Nephron progenitor cell (in vitro differentiated cells): ENCODE results near the gene RBM12.

Experiments used
- DNase-seq: peaks from one replicate; pipeline ENCODE4 v3.0.0; 2021
- H3K27ac Mint-ChIP-seq: 2 replicates; pipeline ENCODE4 v1.8.0; 2021; ENCODE audit warnings: mild to moderate bottlenecking, moderate library complexity, mixed read lengths
- H3K27me3 Mint-ChIP-seq: 2 replicates; pipeline ENCODE4 v1.8.0; 2021; ENCODE audit warnings: mild to moderate bottlenecking, low read depth, mixed read lengths; ENCODE audit not compliant: poor library complexity
- H3K36me3 Mint-ChIP-seq: 2 replicates; pipeline ENCODE4 v1.8.0; 2021; ENCODE audit warnings: low read depth, mixed read lengths
- H3K4me1 Mint-ChIP-seq: 2 replicates; pipeline ENCODE4 v1.8.0; 2021; ENCODE audit warnings: mixed read lengths
- H3K4me3 Mint-ChIP-seq: 2 replicates; pipeline ENCODE4 v1.8.0; 2021; ENCODE audit warnings: mild to moderate bottlenecking, moderate library complexity, mixed read lengths
- H3K9me3 Mint-ChIP-seq: 2 replicates; pipeline ENCODE4 v1.8.0; 2021; ENCODE audit warnings: mild to moderate bottlenecking, moderate library complexity, mixed read lengths
- CTCF ChIP-seq: fragments of 200-600 bp; sonication (generic); IDR thresholded peaks from 2 replicates; pipeline ENCODE4 v1.5.0; 2021; ENCODE audit warnings: antibody characterized with exemption

RBM12 gene

GRCh38 chr20:35616465-35617396 lies 48.0 kb downstream of the RBM12 start:
- Mint-ChIP-seq H3K9me3 (no peaks in the 10 kb centered on the region), H3K36me3 (peaks cover 5% of the 10 kb centered on the region), H3K4me3 (peak overlapping the region; percentile 91), H3K4me1 (peaks cover 24% of the 10 kb centered on the region), H3K27ac (peak overlapping the region; percentile 94), H3K27me3 (peaks cover 14% of the 10 kb centered on the region)
- no peak for TF ChIP-seq CTCF
- peak; percentile 70 for DNase-seq

- Mint-ChIP-seq H3K9me3 (no peaks in the 10 kb centered on the region), H3K36me3 (no peaks in the 10 kb centered on the region), H3K4me1 (peaks cover 24% of the 10 kb centered on the region), H3K27ac (peak within 1 kb of the TSS; percentile 97), H3K4me3 (peak within 1 kb of the TSS; percentile 91), H3K27me3 (peaks cover 14% of the 10 kb centered on the region)
- no peak for TF ChIP-seq CTCF
- peak; percentile 100 for DNase-seq
Measured at GRCh38 chr20:35615667-35616464, 48.8 kb downstream of the RBM12 start, which contains the start of gene SPAG4. SPAG4 (plus strand) TSS chr20:35615829; CDS start chr20:35616004, 175 bp downstream.

- TF ChIP-seq CTCF = no peak
- Mint-ChIP-seq H3K9me3 (no peaks in the 10 kb centered on the region), H3K4me3 (no peak overlapping the region)
Measured at GRCh38 chr20:35611482-35611881, 53.2 kb downstream of the RBM12 start.

GRCh38 chr20:35610833-35611427 lies 53.8 kb downstream of the RBM12 start:
- Mint-ChIP-seq H3K27me3 (peaks cover 6% of the 10 kb centered on the region), H3K4me3 (no peak overlapping the region), H3K27ac (peak overlapping the region; percentile 57), H3K4me1 (no peaks in the 10 kb centered on the region), H3K9me3 (no peaks in the 10 kb centered on the region), H3K36me3 (no peaks in the 10 kb centered on the region)
- no peak for TF ChIP-seq CTCF
- no peak for DNase-seq

More at GRCh38 chr20:35611482-35611881, 53.2 kb downstream of the RBM12 start:
- Mint-ChIP-seq H3K4me1 (no peaks in the 10 kb centered on the region), H3K36me3 (no peaks in the 10 kb centered on the region), H3K27ac (no peak overlapping the region), H3K27me3 (peaks cover 6% of the 10 kb centered on the region)
- DNase-seq = no peak

GRCh38 chr20:35607003-35607735 lies 57.5 kb downstream of the RBM12 start:
- Mint-ChIP-seq H3K9me3 (no peaks in the 10 kb centered on the region), H3K4me3 (no peak overlapping the region), H3K27me3 (peaks cover 30% of the 10 kb centered on the region), H3K4me1 (peaks cover 6% of the 10 kb centered on the region), H3K27ac (no peak overlapping the region), H3K36me3 (peaks cover 8% of the 10 kb centered on the region)
- TF ChIP-seq CTCF = no peak
- no peak for DNase-seq
